Osteoblast (primary cell): ENCODE data around the gene B4GALNT3. TPM values are rescaled to one million over a fixed set of nuclear protein-coding genes. Genes with fewer than 3 reads are reported as not detected.

Source experiments
- DNase-seq: peaks from one replicate; pipeline ENCODE4 v3.0.0; 2011; ENCODE audit warnings: low spot score, mixed read lengths; ENCODE audit not compliant: insufficient read length; ENCODE audit errors: missing footprints
- H2AFZ ChIP-seq: 2 replicates; pipeline ENCODE4 v1.6.0; 2011; ENCODE audit warnings: mild to moderate bottlenecking, low read length
- H3K27ac ChIP-seq: 2 replicates; pipeline ENCODE4 v1.5.1; 2011; ENCODE audit warnings: mild to moderate bottlenecking, low read depth, low read length, moderate library complexity
- H3K27me3 ChIP-seq: 2 replicates; pipeline ENCODE4 v1.6.0; 2012; ENCODE audit warnings: mild to moderate bottlenecking, control low read depth, inconsistent platforms, low read length, moderate library complexity; ENCODE audit not compliant: insufficient read depth
- H3K36me3 ChIP-seq: 2 replicates; pipeline ENCODE4 v1.5.1; 2011; ENCODE audit warnings: mild to moderate bottlenecking, low read length, control low read depth, moderate library complexity; ENCODE audit not compliant: insufficient read depth
- H3K4me1 ChIP-seq: 2 replicates; pipeline ENCODE4 v1.5.1; 2011; ENCODE audit warnings: mild to moderate bottlenecking, low read length, control low read depth, moderate library complexity; ENCODE audit not compliant: insufficient read depth
- H3K4me2 ChIP-seq: 2 replicates; pipeline ENCODE4 v1.6.0; 2011; ENCODE audit warnings: mild to moderate bottlenecking, low read length; ENCODE audit not compliant: insufficient read depth
- H3K4me3 ChIP-seq: fragments of 200-600 bp; sonication (generic); 3 replicates; pipeline ENCODE4 v1.5.1; 2012; ENCODE audit warnings: mild to moderate bottlenecking, low read length, inconsistent platforms; ENCODE audit not compliant: insufficient read depth
- H3K79me2 ChIP-seq: 2 replicates; pipeline ENCODE4 v1.6.0; 2012; ENCODE audit warnings: mild to moderate bottlenecking, low read length, control low read depth, inconsistent platforms; ENCODE audit not compliant: insufficient read depth
- H3K9me3 ChIP-seq: 2 replicates; pipeline ENCODE4 v1.5.1; 2011; ENCODE audit warnings: low read depth, low read length, control low read depth
- H4K20me1 ChIP-seq: 2 replicates; pipeline ENCODE4 v1.6.0; 2012; ENCODE audit warnings: mild to moderate bottlenecking, low read length, control low read depth; ENCODE audit not compliant: insufficient read depth
- total RNA-seq: library from RNA; depleted of rRNA; stranded (reverse); fragments of >200 nt; gene quantifications from 2 replicates; pipeline ENCODE4 v1.2.3, GENCODE V29; 2012
- TF ChIP-seq, protein P1 (sequence below): IDR thresholded peaks from 2 replicates; pipeline ENCODE4 v1.5.1; 2011; ENCODE audit warnings: mild to moderate bottlenecking, low read depth, low read length, moderate library complexity; ENCODE audit errors: extremely low read depth

B4GALNT3 gene
- total RNA-seq, 1 donor, result 0.36 TPM

DNA sequence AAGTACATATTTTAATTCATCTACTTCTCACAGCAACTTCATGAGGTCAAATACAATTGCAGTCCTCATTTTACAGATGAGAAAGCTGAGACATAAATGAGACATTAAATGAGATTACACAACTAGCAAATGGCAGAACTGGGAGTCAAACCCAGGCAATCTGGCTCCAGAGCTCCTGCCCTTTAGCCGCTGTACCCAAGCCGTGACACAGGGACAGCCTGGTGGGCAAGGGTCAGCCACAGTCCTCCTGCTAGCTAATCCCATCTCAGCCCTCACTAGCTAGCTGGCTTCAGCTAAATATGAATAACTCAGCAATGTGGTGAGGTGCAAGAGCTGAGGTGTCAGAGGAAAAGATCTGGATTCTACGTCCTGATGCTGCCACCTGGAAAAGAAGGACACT, 148.7 kb downstream of the B4GALNT3 start:
- no peak for DNase-seq
- H3K4me3 ChIP-seq, result no peak overlapping the region
- no peak overlapping the region for H2AFZ ChIP-seq
- no peaks in the 10 kb centered on the region for H3K79me2 ChIP-seq
- H3K27ac ChIP-seq, result no peak overlapping the region
- no peaks in the 10 kb centered on the region for H4K20me1 ChIP-seq
- no peaks in the 10 kb centered on the region for H3K36me3 ChIP-seq
- no peaks in the 10 kb centered on the region for H3K27me3 ChIP-seq
- no peak overlapping the region for H3K4me2 ChIP-seq
- no peaks in the 10 kb centered on the region for H3K9me3 ChIP-seq
- TF ChIP-seq, protein P1, sequence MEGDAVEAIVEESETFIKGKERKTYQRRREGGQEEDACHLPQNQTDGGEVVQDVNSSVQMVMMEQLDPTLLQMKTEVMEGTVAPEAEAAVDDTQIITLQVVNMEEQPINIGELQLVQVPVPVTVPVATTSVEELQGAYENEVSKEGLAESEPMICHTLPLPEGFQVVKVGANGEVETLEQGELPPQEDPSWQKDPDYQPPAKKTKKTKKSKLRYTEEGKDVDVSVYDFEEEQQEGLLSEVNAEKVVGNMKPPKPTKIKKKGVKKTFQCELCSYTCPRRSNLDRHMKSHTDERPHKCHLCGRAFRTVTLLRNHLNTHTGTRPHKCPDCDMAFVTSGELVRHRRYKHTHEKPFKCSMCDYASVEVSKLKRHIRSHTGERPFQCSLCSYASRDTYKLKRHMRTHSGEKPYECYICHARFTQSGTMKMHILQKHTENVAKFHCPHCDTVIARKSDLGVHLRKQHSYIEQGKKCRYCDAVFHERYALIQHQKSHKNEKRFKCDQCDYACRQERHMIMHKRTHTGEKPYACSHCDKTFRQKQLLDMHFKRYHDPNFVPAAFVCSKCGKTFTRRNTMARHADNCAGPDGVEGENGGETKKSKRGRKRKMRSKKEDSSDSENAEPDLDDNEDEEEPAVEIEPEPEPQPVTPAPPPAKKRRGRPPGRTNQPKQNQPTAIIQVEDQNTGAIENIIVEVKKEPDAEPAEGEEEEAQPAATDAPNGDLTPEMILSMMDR, result no peak
- peaks cover 9% of the 10 kb centered on the region for H3K4me1 ChIP-seq

DNA sequence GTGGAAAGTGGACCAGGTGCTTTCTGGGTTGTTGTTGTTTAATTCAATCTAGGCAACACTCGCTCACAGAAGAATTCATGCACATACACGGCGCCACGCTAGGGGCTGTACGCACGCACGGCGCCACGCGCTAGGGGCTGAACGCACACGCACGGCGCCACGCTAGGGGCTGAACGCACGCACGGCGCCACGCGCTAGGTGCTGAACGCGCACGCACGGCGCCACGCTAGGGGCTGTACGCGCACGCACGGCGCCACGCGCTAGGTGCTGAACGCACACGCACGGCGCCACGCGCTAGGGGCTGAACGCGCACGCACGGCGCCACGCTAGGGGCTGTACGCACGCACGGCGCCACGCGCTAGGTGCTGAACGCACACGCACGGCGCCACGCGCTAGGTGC, 149.2 kb downstream of the B4GALNT3 start:
- no peaks in the 10 kb centered on the region for H3K9me3 ChIP-seq
- no peak for DNase-seq
- H3K79me2 ChIP-seq, result no peaks in the 10 kb centered on the region
- no peak overlapping the region for H2AFZ ChIP-seq
- no peaks in the 10 kb centered on the region for H4K20me1 ChIP-seq
- H3K4me3 ChIP-seq, result no peak overlapping the region
- TF ChIP-seq, protein P1, result no peak
- H3K36me3 ChIP-seq, result no peaks in the 10 kb centered on the region
- no peaks in the 10 kb centered on the region for H3K27me3 ChIP-seq
- H3K4me2 ChIP-seq, result no peak overlapping the region
- H3K4me1 ChIP-seq, result peaks cover 9% of the 10 kb centered on the region
- H3K27ac ChIP-seq, result no peak overlapping the region

DNA sequence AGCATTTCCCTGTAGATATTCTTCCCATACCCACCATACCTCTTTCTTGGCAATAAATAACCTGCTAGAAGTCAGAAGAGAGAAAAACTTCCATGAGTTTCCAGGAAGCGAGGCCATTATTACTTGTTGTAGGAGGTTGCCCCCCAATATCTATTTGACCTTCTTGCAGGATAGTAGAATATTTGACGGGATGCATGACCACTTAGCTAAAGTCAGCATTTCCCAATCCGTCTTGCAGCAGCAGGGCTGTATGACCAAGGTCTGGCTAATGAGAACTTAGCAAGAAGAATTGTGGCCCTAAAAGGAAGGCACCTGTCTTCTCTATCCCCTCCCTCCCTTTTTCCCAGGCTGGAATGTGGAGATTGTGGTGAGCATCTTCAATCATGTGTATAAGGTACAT, 152.0 kb downstream of the B4GALNT3 start:
- TF ChIP-seq, protein P1, result no peak
- no peak overlapping the region for H3K27ac ChIP-seq
- peaks cover 9% of the 10 kb centered on the region for H3K4me1 ChIP-seq
- no peak overlapping the region for H3K4me3 ChIP-seq
- no peaks in the 10 kb centered on the region for H3K9me3 ChIP-seq
- no peaks in the 10 kb centered on the region for H3K27me3 ChIP-seq
- no peak for DNase-seq
- H3K36me3 ChIP-seq, result no peaks in the 10 kb centered on the region
- H4K20me1 ChIP-seq, result no peaks in the 10 kb centered on the region
- H3K4me2 ChIP-seq, result no peak overlapping the region
- H2AFZ ChIP-seq, result no peak overlapping the region
- H3K79me2 ChIP-seq, result no peaks in the 10 kb centered on the region

DNA sequence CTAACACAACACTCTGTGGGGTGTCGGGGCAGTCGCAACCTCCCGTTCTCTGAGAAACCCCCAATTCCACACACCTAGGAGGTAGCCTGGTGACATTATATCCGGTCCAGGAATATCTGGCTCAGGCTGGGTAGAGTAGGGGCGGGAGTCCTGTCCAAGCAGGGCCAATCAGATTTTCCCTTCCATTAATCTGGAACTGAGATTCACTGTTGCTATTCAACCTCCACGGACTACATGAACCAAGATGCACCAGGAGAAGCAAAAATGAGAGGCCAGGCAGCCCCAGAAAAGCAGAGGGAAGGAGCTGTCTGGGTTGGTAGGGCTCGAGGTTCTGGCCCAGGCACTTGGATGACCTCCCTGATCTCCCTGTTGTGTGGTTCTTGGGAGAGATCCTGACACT, 152.6 kb downstream of the B4GALNT3 start:
- Histone ChIP-seq H3K4me2 (no peak overlapping the region), H2AFZ (no peak overlapping the region), H3K79me2 (no peaks in the 10 kb centered on the region), H3K4me1 (peaks cover 9% of the 10 kb centered on the region), H4K20me1 (no peaks in the 10 kb centered on the region), H3K36me3 (no peaks in the 10 kb centered on the region), H3K9me3 (no peaks in the 10 kb centered on the region), H3K27ac (no peak overlapping the region), H3K4me3 (no peak overlapping the region), H3K27me3 (no peaks in the 10 kb centered on the region)
- TF ChIP-seq, protein P1, result no peak
- DNase-seq, result no peak
